HCT116 (cell line): ENCODE measurements around the gene MORN1. TPM values are rescaled to one million over a fixed set of nuclear protein-coding genes. Genes with fewer than 3 reads are reported as not detected.

Experiments
- ATAC-seq: fragments of 200-7000 bp; cut with Tn5 transposase; 2 replicates; pipeline ENCODE4 v1.9.1; 2020; ENCODE audit warnings: mild to moderate bottlenecking, moderate library complexity
- BruUV-seq: library from RNA; stranded (reverse); fragments of 400-500 nt; replicated peaks from 2 replicates; lab custom pipeline; 2021; lab: Mats Ljungman, UMichigan
- CTCF ChIA-PET: fragments of 300-600 bp; sonication (Branson Sonifier 250); formaldehyde crosslinking; loops from one replicate; lab custom pipeline; 2021; ENCODE audit warnings: antibody characterized with exemption; lab: Charles Lee
- POLR2A ChIA-PET: fragments of 300-600, 350-600 bp; sonication (Branson Sonifier 250); formaldehyde crosslinking; loops from one replicate; lab custom pipeline; 2021; ENCODE audit warnings: antibody characterized with exemption; lab: Charles Lee
- RAD21 ChIA-PET, 2 experiments: fragments of 300-600 bp; sonication (Branson Sonifier 250); formaldehyde crosslinking; loops; one replicate each; lab custom pipeline; 2023; ENCODE audit warnings: low total read pairs in 2 of 2; ENCODE audit not compliant: uncharacterized antibody in 2 of 2, unreplicated experiment in 2 of 2, low non-redundant PET in 1 of 2; lab: Charles Lee
- DNase-seq: peaks from one replicate; pipeline ENCODE4 v3.0.0-alpha.2; 2010; ENCODE audit warnings: low read depth, low spot score
- H2AFZ ChIP-seq: fragments of 200-600 bp; shearing (Covaris generic), sonication (generic); 2 replicates; pipeline ENCODE4 v1.6.1; 2017; ENCODE audit warnings: low read depth, mixed run types, mixed read lengths, antibody characterized with exemption, low read length; ENCODE audit not compliant: poor library complexity, severe bottlenecking
- H3K27ac ChIP-seq: 2 replicates; pipeline ENCODE4 v1.5.1; 2012; ENCODE audit warnings: low read depth, low read length
- H3K27me3 ChIP-seq: fragments of 200-600 bp; sonication (generic); 2 replicates; pipeline ENCODE4 v1.6.1; 2016; ENCODE audit warnings: mixed run types, low read length, mixed read lengths; ENCODE audit not compliant: insufficient read depth
- H3K36me3 ChIP-seq, 2 experiments: fragments of 200-500 bp in 1 of 2; fragments of 200-600 bp in 1 of 2; sonication (Bioruptor generic) in 1 of 2; sonication (generic) in 1 of 2; 2 replicates each; pipeline versions ENCODE4 v1.5.1 to v1.6.1; 2014 to 2016; ENCODE audit warnings: low read length in 2 of 2, inconsistent platforms in 1 of 2, mixed read lengths in 1 of 2, mixed run types in 1 of 2; ENCODE audit not compliant: insufficient read depth in 2 of 2, control insufficient read depth in 1 of 2
- H3K4me1 ChIP-seq, 2 experiments: fragments of 200-600 bp in 1 of 2; sonication (generic) in 1 of 2; 2 replicates each; pipeline versions ENCODE4 v1.5.1 to v1.6.1; 2012 to 2017; ENCODE audit warnings: low read length in 2 of 2, inconsistent platforms in 1 of 2, mild to moderate bottlenecking in 1 of 2, mixed read lengths in 1 of 2, mixed run types in 1 of 2, moderate library complexity in 1 of 2; ENCODE audit not compliant: insufficient read depth in 2 of 2, control insufficient read depth in 1 of 2
- H3K4me2 ChIP-seq: fragments of 200-600 bp; sonication (generic); 2 replicates; pipeline ENCODE4 v1.6.1; 2017; ENCODE audit warnings: mixed run types, low read length, mixed read lengths
- H3K4me3 ChIP-seq, 2 experiments: fragments of 200-600 bp in 1 of 2; sonication (generic) in 1 of 2; replicated peaks in 1 of 2; 2 replicates each; pipeline ENCODE4 v1.5.1; 2011 to 2016; ENCODE audit warnings: low read length in 2 of 2, control low read depth in 1 of 2, low read depth in 1 of 2, mild to moderate bottlenecking in 1 of 2, mixed read lengths in 1 of 2, mixed run types in 1 of 2
- H3K79me2 ChIP-seq: fragments of 200-600 bp; sonication (generic); 2 replicates; pipeline ENCODE4 v1.6.1; 2017; ENCODE audit warnings: mild to moderate bottlenecking, mixed run types, low read length, moderate library complexity, mixed read lengths; ENCODE audit not compliant: insufficient read depth
- H3K9ac ChIP-seq: fragments of 200-600 bp; sonication (generic); 2 replicates; pipeline ENCODE4 v1.6.1; 2016; ENCODE audit warnings: low read length, mixed read lengths
- H3K9me2 ChIP-seq: fragments of 200-600 bp; sonication (generic), shearing (Covaris generic); 2 replicates; pipeline ENCODE4 v1.6.1; 2017; ENCODE audit warnings: mixed run types, mild to moderate bottlenecking, moderate library complexity; ENCODE audit not compliant: insufficient read depth
- H3K9me3 ChIP-seq, 2 experiments: fragments of 200-500 bp in 1 of 2; fragments of 200-600 bp in 1 of 2; sonication (Bioruptor generic) in 1 of 2; sonication (generic) in 1 of 2; 2 replicates each; pipeline ENCODE4 v1.6.1; 2014 to 2017; ENCODE audit warnings: low read length in 2 of 2, mixed read lengths in 2 of 2, inconsistent platforms in 1 of 2, low read depth in 1 of 2, mild to moderate bottlenecking in 1 of 2, mixed run types in 1 of 2, moderate library complexity in 1 of 2; ENCODE audit not compliant: control insufficient read depth in 1 of 2, insufficient read depth in 1 of 2
- H4K20me1 ChIP-seq: fragments of 200-600 bp; sonication (generic), shearing (Covaris generic); 2 replicates; pipeline ENCODE4 v1.6.1; 2017; ENCODE audit warnings: mixed run types, mild to moderate bottlenecking, moderate library complexity; ENCODE audit not compliant: insufficient read depth
- EZH2 ChIP-seq: fragments of 200-600 bp; sonication (generic); IDR thresholded peaks from 2 replicates; pipeline ENCODE4 v1.6.1; 2017; ENCODE audit warnings: antibody characterized with exemption, mixed run types
- FOSL1 ChIP-seq: IDR thresholded peaks from 2 replicates; pipeline ENCODE4 v1.6.1; 2012; ENCODE audit warnings: low read depth
- JUND ChIP-seq: IDR thresholded peaks from 2 replicates; pipeline ENCODE4 v1.6.1; 2012
- RAD21 ChIP-seq: IDR thresholded peaks from 2 replicates; pipeline ENCODE4 v1.6.1; 2012; ENCODE audit warnings: low read depth, mild to moderate bottlenecking
- SP1 ChIP-seq: IDR thresholded peaks from 2 replicates; pipeline ENCODE4 v1.6.1; 2012; ENCODE audit warnings: low read depth
- ZNF274 ChIP-seq: fragments of 200-500 bp; sonication (Bioruptor generic); IDR thresholded peaks from 2 replicates; pipeline ENCODE4 v1.6.1; 2014; ENCODE audit warnings: mild to moderate bottlenecking, low read depth, low read length, inconsistent platforms
- intact Hi-C: fragments of 100-400 bp; cut with micrococcal nuclease; formaldehyde crosslinking; loops from 2 replicates; pipeline ENCODE4 v1.10.0; 2022
- total RNA-seq: library from RNA; stranded (reverse); gene quantifications from one replicate; pipeline ENCODE4 v1.2.1, GENCODE V29; 2021; ENCODE audit not compliant: unreplicated experiment
- TF ChIP-seq, protein P1 (sequence below), 3 experiments: fragments of 200-600 bp in 1 of 3; sonication (generic) in 1 of 3; IDR thresholded peaks in 2 of 3; conservative IDR thresholded peaks in 1 of 3; 2 replicates each; pipeline ENCODE4 v1.5.1; 2012 to 2017; ENCODE audit warnings: low read depth in 2 of 3, low read length in 2 of 3, antibody characterized with exemption in 1 of 3, borderline replicate concordance in 1 of 3, control low read depth in 1 of 3, mild to moderate bottlenecking in 1 of 3, mixed read lengths in 1 of 3, mixed run types in 1 of 3, moderate library complexity in 1 of 3; ENCODE audit not compliant: insufficient read depth in 1 of 3
- TF ChIP-seq, protein P2 (sequence below): IDR thresholded peaks from 2 replicates; pipeline ENCODE4 v1.6.1; 2011; ENCODE audit warnings: mild to moderate bottlenecking, low read length, moderate library complexity; ENCODE audit not compliant: insufficient replicate concordance; ENCODE audit errors: extremely low read depth

MORN1 gene
- total RNA-seq, 1 experiment from 2014 or later: 21.4 TPM

DNA sequence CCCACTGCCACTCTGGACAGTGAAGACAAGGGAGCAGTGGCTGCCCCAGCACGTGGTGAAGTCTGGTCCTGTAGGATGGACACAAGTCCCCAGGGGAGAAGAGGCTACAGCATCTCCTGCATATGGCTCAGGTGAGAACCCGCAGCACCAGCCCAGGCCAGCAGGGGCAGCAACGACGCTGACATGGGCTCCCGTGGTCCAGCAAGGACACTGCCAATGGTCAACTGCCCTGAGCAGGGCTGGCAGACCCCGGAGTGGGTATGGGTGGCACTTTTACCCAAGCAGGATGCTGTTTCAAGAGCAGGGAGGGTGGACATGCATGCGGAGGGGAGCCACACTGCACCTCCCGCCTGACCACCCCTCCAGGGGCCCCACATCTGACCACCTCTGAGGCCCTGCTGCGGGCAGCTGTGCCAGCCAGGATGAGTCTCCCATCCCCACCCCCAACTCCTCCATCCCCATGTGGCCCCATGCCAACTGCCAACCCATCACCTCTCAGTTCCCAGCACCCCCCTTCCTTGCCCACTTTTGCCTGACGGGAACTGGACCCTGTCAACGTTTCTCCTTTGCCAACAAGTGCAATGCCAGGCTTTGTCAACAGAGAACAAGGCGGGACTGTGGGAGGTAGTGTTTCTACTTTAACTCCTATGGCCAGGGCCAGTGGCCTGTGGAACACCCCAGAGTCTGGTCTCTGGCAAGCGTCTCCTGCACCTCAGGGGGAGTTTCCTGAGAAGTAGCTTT, 8.6 kb downstream of the MORN1 start:
- POLR2A ChIA-PET: interaction anchor here (1.2 to 1.7 kb wide), 3 partner anchors 9 to 188 kb away, joined by 7 to 16 read pairs (median 10); partner anchors contain the start of genes FAAP20, MORN1 and RER1
- Histone ChIP-seq H3K4me2 (no peak overlapping the region), H2AFZ (no peak overlapping the region), H3K9me2 (no peaks in the 10 kb centered on the region), H3K9me3 (no peaks in the 10 kb centered on the region), H4K20me1 (no peaks in the 10 kb centered on the region), H3K4me3 (no peak overlapping the region), H3K9ac (no peak overlapping the region), H3K27ac (no peak overlapping the region), H3K36me3 (peaks cover 0 to 2% of the 10 kb centered on the region in 2 experiments; a peak in 2 of 4 replicates), H3K4me1 (0 out of 4 replicates have a peak, but pooled peaks cover 0 to 6% of the 10 kb centered on the region in 2 experiments), H3K79me2 (no peaks in the 10 kb centered on the region), H3K27me3 (no peaks in the 10 kb centered on the region)
- TF ChIP-seq ZNF274 (no peak), SP1 (no peak), FOSL1 (no peak), JUND (no peak), EZH2 (no peak), RAD21 (no peak)
- TF ChIP-seq, protein P1, sequence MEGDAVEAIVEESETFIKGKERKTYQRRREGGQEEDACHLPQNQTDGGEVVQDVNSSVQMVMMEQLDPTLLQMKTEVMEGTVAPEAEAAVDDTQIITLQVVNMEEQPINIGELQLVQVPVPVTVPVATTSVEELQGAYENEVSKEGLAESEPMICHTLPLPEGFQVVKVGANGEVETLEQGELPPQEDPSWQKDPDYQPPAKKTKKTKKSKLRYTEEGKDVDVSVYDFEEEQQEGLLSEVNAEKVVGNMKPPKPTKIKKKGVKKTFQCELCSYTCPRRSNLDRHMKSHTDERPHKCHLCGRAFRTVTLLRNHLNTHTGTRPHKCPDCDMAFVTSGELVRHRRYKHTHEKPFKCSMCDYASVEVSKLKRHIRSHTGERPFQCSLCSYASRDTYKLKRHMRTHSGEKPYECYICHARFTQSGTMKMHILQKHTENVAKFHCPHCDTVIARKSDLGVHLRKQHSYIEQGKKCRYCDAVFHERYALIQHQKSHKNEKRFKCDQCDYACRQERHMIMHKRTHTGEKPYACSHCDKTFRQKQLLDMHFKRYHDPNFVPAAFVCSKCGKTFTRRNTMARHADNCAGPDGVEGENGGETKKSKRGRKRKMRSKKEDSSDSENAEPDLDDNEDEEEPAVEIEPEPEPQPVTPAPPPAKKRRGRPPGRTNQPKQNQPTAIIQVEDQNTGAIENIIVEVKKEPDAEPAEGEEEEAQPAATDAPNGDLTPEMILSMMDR (IDR thresholded peaks at IDR 0.05 in 2 of 3, conservative IDR thresholded peaks at IDR 0.05 in 1 of 3; ENCODE audit: borderline replicate concordance in 1 of 3, insufficient read depth in 1 of 3, low read depth in 2 of 3, low read length in 2 of 3): peak in 2 of 3 experiments; percentile 57 to 70; a peak in 4 of 6 replicates
- TF ChIP-seq, protein P2, sequence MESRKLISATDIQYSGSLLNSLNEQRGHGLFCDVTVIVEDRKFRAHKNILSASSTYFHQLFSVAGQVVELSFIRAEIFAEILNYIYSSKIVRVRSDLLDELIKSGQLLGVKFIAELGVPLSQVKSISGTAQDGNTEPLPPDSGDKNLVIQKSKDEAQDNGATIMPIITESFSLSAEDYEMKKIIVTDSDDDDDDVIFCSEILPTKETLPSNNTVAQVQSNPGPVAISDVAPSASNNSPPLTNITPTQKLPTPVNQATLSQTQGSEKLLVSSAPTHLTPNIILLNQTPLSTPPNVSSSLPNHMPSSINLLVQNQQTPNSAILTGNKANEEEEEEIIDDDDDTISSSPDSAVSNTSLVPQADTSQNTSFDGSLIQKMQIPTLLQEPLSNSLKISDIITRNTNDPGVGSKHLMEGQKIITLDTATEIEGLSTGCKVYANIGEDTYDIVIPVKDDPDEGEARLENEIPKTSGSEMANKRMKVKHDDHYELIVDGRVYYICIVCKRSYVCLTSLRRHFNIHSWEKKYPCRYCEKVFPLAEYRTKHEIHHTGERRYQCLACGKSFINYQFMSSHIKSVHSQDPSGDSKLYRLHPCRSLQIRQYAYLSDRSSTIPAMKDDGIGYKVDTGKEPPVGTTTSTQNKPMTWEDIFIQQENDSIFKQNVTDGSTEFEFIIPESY: no peak
- DNase-seq (peak; percentile 26), ATAC-seq (peak; percentile 70)
- no TSS peak for BruUV-seq
- intact Hi-C loops: loop anchor here (1.0 kb wide), 1 partner anchor 166 kb away; no protein-coding TSS in a partner anchor
- RAD21 ChIA-PET: interaction anchor here (0.7 to 2.0 kb wide), 3 partner anchors 9 to 188 kb away, joined by 3 to 33 read pairs (median 32); partner anchors contain the start of genes FAAP20 (in 2 of the 2), MORN1 (in 1 of the 2) and RER1 (in 1 of the 2)
- CTCF ChIA-PET: interaction anchor here (0.9 to 7.7 kb wide), 9 partner anchors 8 to 208 kb away, joined by 3 to 271 read pairs (median 9); partner anchors contain the start of genes FAAP20, MORN1 and RER1
